Naive thymus-derived CD8-positive, alpha-beta T cell (primary cell): ENCODE measurements around the gene SH2D1A. TPM values are rescaled to one million over a fixed set of nuclear protein-coding genes. Genes with fewer than 3 reads are reported as not detected.
A peak's percentile ranks its signal among the peaks of the same experiment; 100 is the strongest.

Source experiments
- ATAC-seq, 2 donors: fragments of 150-1000 bp; cut with Tn5 transposase in 1 of 2; sonication (Bioruptor Pico), chemical (Tn5 transposase) in 1 of 2; 1 replicate in 1 of 2; 2 replicates in 1 of 2; pipeline ENCODE4 v1.10.0; 2021; ENCODE audit warnings: mild to moderate bottlenecking in 2 of 2, moderate library complexity in 2 of 2
- POLR2A ChIA-PET: fragments of 350-600 bp; sonication (Branson Sonifier 250); formaldehyde crosslinking; loops from one replicate; lab custom pipeline; 2021; ENCODE audit warnings: antibody characterized with exemption; lab: Charles Lee
- DNase-seq, 10 donors: peaks; one replicate each; pipeline versions ENCODE4 v3.0.0 to v3.0.0-alpha.2; 2020 to 2022
- H3K27ac Mint-ChIP-seq, 10 donors: one replicate each; pipeline ENCODE4 v1.8.0; 2020 to 2022; ENCODE audit warnings: mild to moderate bottlenecking in 10 of 10, mixed read lengths in 10 of 10, moderate library complexity in 4 of 10, inconsistent platforms in 1 of 10
- H3K27me3 Mint-ChIP-seq, 5 donors: one replicate each; pipeline ENCODE4 v1.8.0; 2021 to 2022; ENCODE audit warnings: mixed read lengths in 5 of 5
- H3K36me3 Mint-ChIP-seq, 3 donors: one replicate each; pipeline ENCODE4 v1.8.0; 2020 to 2022; ENCODE audit warnings: mixed read lengths in 3 of 3, mild to moderate bottlenecking in 2 of 3, inconsistent platforms in 1 of 3
- H3K4me1 Mint-ChIP-seq, 4 donors: one replicate each; pipeline ENCODE4 v1.8.0; 2021 to 2022; ENCODE audit warnings: mixed read lengths in 4 of 4
- H3K4me3 Mint-ChIP-seq, 10 donors: one replicate each; pipeline ENCODE4 v1.8.0; 2020 to 2022; ENCODE audit warnings: mild to moderate bottlenecking in 10 of 10, mixed read lengths in 10 of 10, moderate library complexity in 6 of 10, inconsistent platforms in 1 of 10
- H3K9me3 Mint-ChIP-seq, 9 donors: one replicate each; pipeline ENCODE4 v1.8.0; 2020 to 2022; ENCODE audit warnings: mixed read lengths in 9 of 9, mild to moderate bottlenecking in 3 of 9, inconsistent platforms in 1 of 9, moderate library complexity in 1 of 9
- polyA plus RNA-seq, 3 donors: library from polyadenylated mRNA; unstranded; fragments of 300-500 nt; fragmentation: Illumina TruSeq; gene quantifications; one replicate each; pipeline ENCODE4 v1.2.3, GENCODE V29; 2021
- total RNA-seq, 8 experiments: library from RNA in 2 of 8; stranded (reverse) in 2 of 8; gene quantifications; one replicate each; pipeline ENCODE4 v1.2.3 and lab custom pipeline; 2021 to 2026

SH2D1A gene
- total and polyA plus RNA-seq, 5 experiments from 2014 or later, result 32.4 to 92.7 (median 38.6) TPM

- no peak for DNase-seq
- H3K36me3 Mint-ChIP-seq, result peaks cover 0 to 29% (median 0%) of the 10 kb centered on the region in 3 donors
- POLR2A ChIA-PET, result interaction anchor here (0.6 kb wide), 1 partner anchor 144 kb away, joined by 4 read pairs; no protein-coding TSS in a partner anchor
- peaks cover 24 to 49% (median 45%) of the 10 kb centered on the region in 4 donors for H3K4me1 Mint-ChIP-seq
- H3K27ac Mint-ChIP-seq, result peak overlapping the region in 2 of 10 donors; percentile 15 to 71
- H3K27me3 Mint-ChIP-seq, result no peaks in the 10 kb centered on the region
- H3K9me3 Mint-ChIP-seq, result no peaks in the 10 kb centered on the region
- H3K4me3 Mint-ChIP-seq, result peak overlapping the region in 4 of 10 donors; percentile 2 to 39 (median 22)
- no peak for ATAC-seq
Measured at GRCh38 chrX:124362072-124362471, 15.7 kb downstream of the SH2D1A start.

GRCh38 chrX:124362761-124363160 is 16.4 kb downstream of the SH2D1A start:
- Mint-ChIP-seq H3K9me3 (no peaks in the 10 kb centered on the region), H3K4me3 (peak overlapping the region in 5 of 10 donors; percentile 2 to 46 (median 14)), H3K4me1 (peaks cover 22 to 47% (median 41%) of the 10 kb centered on the region in 4 donors), H3K27ac (peak overlapping the region in 3 of 10 donors; percentile 15 to 86 (median 71)), H3K27me3 (no peaks in the 10 kb centered on the region), H3K36me3 (peaks cover 0 to 33% (median 0%) of the 10 kb centered on the region in 3 donors)
- DNase-seq (no peak), ATAC-seq (no peak)
- POLR2A ChIA-PET, result interaction anchor here (0.6 kb wide), 1 partner anchor 145 kb away, joined by 4 read pairs; no protein-coding TSS in a partner anchor

- H3K9me3 Mint-ChIP-seq, result no peaks in the 10 kb centered on the region
- peaks cover 0 to 73% (median 0%) of the 10 kb centered on the region in 3 donors for H3K36me3 Mint-ChIP-seq
- H3K4me1 Mint-ChIP-seq, result peaks cover 10 to 33% (median 24%) of the 10 kb centered on the region in 4 donors
- ATAC-seq (no peak), DNase-seq (no peak)
- H3K27me3 Mint-ChIP-seq, result no peaks in the 10 kb centered on the region
- peak overlapping the region in 7 of 10 donors; percentile 1 to 81 (median 22) for H3K27ac Mint-ChIP-seq
- POLR2A ChIA-PET, result no interaction called here
- peak overlapping the region in 2 of 10 donors; percentile 26 to 40 for H3K4me3 Mint-ChIP-seq
Measured at GRCh38 chrX:124369722-124370121, 23.4 kb downstream of the SH2D1A start.

GRCh38 chrX:124373348-124373747 is 27.0 kb downstream of the SH2D1A start:
- DNase-seq, result no peak
- no peaks in the 10 kb centered on the region for H3K27me3 Mint-ChIP-seq
- no peak overlapping the region for H3K4me3 Mint-ChIP-seq
- peaks cover 0 to 53% (median 0%) of the 10 kb centered on the region in 3 donors for H3K36me3 Mint-ChIP-seq
- peaks cover 8 to 30% (median 20%) of the 10 kb centered on the region in 4 donors for H3K4me1 Mint-ChIP-seq
- peak overlapping the region in 2 of 10 donors; percentile 24 to 70 for H3K27ac Mint-ChIP-seq
- no peak for ATAC-seq
- H3K9me3 Mint-ChIP-seq, result no peaks in the 10 kb centered on the region
- POLR2A ChIA-PET, result no interaction called here

GRCh38 chrX:124378643-124379042 is 32.3 kb downstream of the SH2D1A start:
- peaks cover 0 to 27% (median 6%) of the 10 kb centered on the region in 3 donors for H3K36me3 Mint-ChIP-seq
- DNase-seq, result no peak
- ATAC-seq, result no peak
- H3K4me3 Mint-ChIP-seq, result no peak overlapping the region
- no peaks in the 10 kb centered on the region for H3K27me3 Mint-ChIP-seq
- POLR2A ChIA-PET, result no interaction called here
- no peak overlapping the region for H3K27ac Mint-ChIP-seq
- peaks cover 6 to 15% (median 10%) of the 10 kb centered on the region in 4 donors for H3K4me1 Mint-ChIP-seq
- no peaks in the 10 kb centered on the region for H3K9me3 Mint-ChIP-seq

GRCh38 chrX:124383354-124383753 is 37.0 kb downstream of the SH2D1A start:
- DNase-seq (no peak), ATAC-seq (no peak)
- H3K27me3 Mint-ChIP-seq, result no peaks in the 10 kb centered on the region
- POLR2A ChIA-PET, result no interaction called here
- H3K36me3 Mint-ChIP-seq, result peaks cover 0 to 41% (median 6%) of the 10 kb centered on the region in 3 donors
- peaks cover 7 to 18% (median 13%) of the 10 kb centered on the region in 4 donors for H3K4me1 Mint-ChIP-seq
- peak overlapping the region in 5 of 10 donors; percentile 3 to 64 (median 50) for H3K27ac Mint-ChIP-seq
- no peaks in the 10 kb centered on the region for H3K9me3 Mint-ChIP-seq
- H3K4me3 Mint-ChIP-seq, result no peak overlapping the region

GRCh38 chrX:124386401-124386800 is 40.0 kb downstream of the SH2D1A start:
- Mint-ChIP-seq H3K36me3 (peaks cover 0 to 37% (median under 1%) of the 10 kb centered on the region in 3 donors), H3K4me3 (no peak overlapping the region), H3K9me3 (no peaks in the 10 kb centered on the region), H3K4me1 (peaks cover 7 to 18% (median 12%) of the 10 kb centered on the region in 4 donors), H3K27me3 (no peaks in the 10 kb centered on the region), H3K27ac (peak overlapping the region in 1 of 10 donors; percentile 45)
- POLR2A ChIA-PET, result no interaction called here
- ATAC-seq (no peak), DNase-seq (no peak)

GRCh38 chrX:124388562-124388961 is 42.2 kb downstream of the SH2D1A start:
- no peaks in the 10 kb centered on the region for H3K9me3 Mint-ChIP-seq
- DNase-seq (peak; percentile 7 to 64 (median 40)), ATAC-seq (peak in 1 of 2 donors; percentile 49)
- peaks cover 0 to 27% (median 0%) of the 10 kb centered on the region in 3 donors for H3K36me3 Mint-ChIP-seq
- H3K4me3 Mint-ChIP-seq, result no peak overlapping the region
- POLR2A ChIA-PET, result no interaction called here
- no peaks in the 10 kb centered on the region for H3K27me3 Mint-ChIP-seq
- no peak overlapping the region for H3K27ac Mint-ChIP-seq
- H3K4me1 Mint-ChIP-seq, result peaks cover 1 to 11% (median 8%) of the 10 kb centered on the region in 4 donors

GRCh38 chrX:124392794-124393193 is 46.4 kb downstream of the SH2D1A start:
- POLR2A ChIA-PET, result no interaction called here

GRCh38 chrX:124393238-124393637 is 46.9 kb downstream of the SH2D1A start:
- H3K9me3 Mint-ChIP-seq, result no peaks in the 10 kb centered on the region
- H3K4me1 Mint-ChIP-seq, result peaks cover 8 to 32% (median 26%) of the 10 kb centered on the region in 4 donors
- H3K27me3 Mint-ChIP-seq, result no peaks in the 10 kb centered on the region
- POLR2A ChIA-PET, result no interaction called here
- ATAC-seq (no peak), DNase-seq (no peak)
- no peak overlapping the region for H3K4me3 Mint-ChIP-seq
- no peak overlapping the region for H3K27ac Mint-ChIP-seq
- peaks cover 0 to 3% (median 0%) of the 10 kb centered on the region in 3 donors for H3K36me3 Mint-ChIP-seq

More at GRCh38 chrX:124392794-124393193, 46.4 kb downstream of the SH2D1A start:
- DNase-seq (no peak), ATAC-seq (no peak)
- H3K9me3 Mint-ChIP-seq, result no peaks in the 10 kb centered on the region
- H3K36me3 Mint-ChIP-seq, result peaks cover 0 to 7% (median 0%) of the 10 kb centered on the region in 3 donors
- H3K27me3 Mint-ChIP-seq, result no peaks in the 10 kb centered on the region
- H3K27ac Mint-ChIP-seq, result no peak overlapping the region
- H3K4me1 Mint-ChIP-seq, result peaks cover 10 to 32% (median 26%) of the 10 kb centered on the region in 4 donors
- H3K4me3 Mint-ChIP-seq, result no peak overlapping the region

GRCh38 chrX:124393659-124394058 is 47.3 kb downstream of the SH2D1A start:
- Mint-ChIP-seq H3K9me3 (no peaks in the 10 kb centered on the region), H3K4me1 (peaks cover 7 to 32% (median 26%) of the 10 kb centered on the region in 4 donors), H3K27me3 (no peaks in the 10 kb centered on the region), H3K27ac (peak overlapping the region in 2 of 10 donors; percentile 23 to 37), H3K36me3 (no peaks in the 10 kb centered on the region), H3K4me3 (no peak overlapping the region)
- DNase-seq (no peak), ATAC-seq (no peak)
- POLR2A ChIA-PET, result no interaction called here

GRCh38 chrX:124395145-124395880 is 49.0 kb downstream of the SH2D1A start:
- POLR2A ChIA-PET, result no interaction called here
- peak; percentile 37 to 68 for ATAC-seq
- Mint-ChIP-seq H3K4me3 (peak overlapping the region in 9 of 10 donors; percentile 1 to 71 (median 48)), H3K4me1 (peaks cover 7 to 32% (median 26%) of the 10 kb centered on the region in 4 donors), H3K9me3 (no peaks in the 10 kb centered on the region), H3K27me3 (no peaks in the 10 kb centered on the region), H3K36me3 (no peaks in the 10 kb centered on the region), H3K27ac (peak overlapping the region in 9 of 10 donors; percentile 21 to 88 (median 73))
- peak in 3 of 10 donors; percentile 9 to 20 (median 9) for DNase-seq

GRCh38 chrX:124401696-124402095 is 55.3 kb downstream of the SH2D1A start:
- ATAC-seq (no peak), DNase-seq (no peak)
- no peaks in the 10 kb centered on the region for H3K36me3 Mint-ChIP-seq
- no peak overlapping the region for H3K27ac Mint-ChIP-seq
- no peaks in the 10 kb centered on the region for H3K9me3 Mint-ChIP-seq
- H3K27me3 Mint-ChIP-seq, result no peaks in the 10 kb centered on the region
- POLR2A ChIA-PET, result no interaction called here
- peaks cover 2 to 12% (median 7%) of the 10 kb centered on the region in 4 donors for H3K4me1 Mint-ChIP-seq
- H3K4me3 Mint-ChIP-seq, result no peak overlapping the region
